Measurements from ENCODE around the gene KIAA1217. TPM values are rescaled to one million over a fixed set of nuclear protein-coding genes. Genes with fewer than 3 reads are reported as not detected.

The KIAA1217 gene
- total RNA-seq, 3 donors from 2014 or later (not counting 1 experiment from before 2014, with no cell fraction given), result not detected

DNA sequence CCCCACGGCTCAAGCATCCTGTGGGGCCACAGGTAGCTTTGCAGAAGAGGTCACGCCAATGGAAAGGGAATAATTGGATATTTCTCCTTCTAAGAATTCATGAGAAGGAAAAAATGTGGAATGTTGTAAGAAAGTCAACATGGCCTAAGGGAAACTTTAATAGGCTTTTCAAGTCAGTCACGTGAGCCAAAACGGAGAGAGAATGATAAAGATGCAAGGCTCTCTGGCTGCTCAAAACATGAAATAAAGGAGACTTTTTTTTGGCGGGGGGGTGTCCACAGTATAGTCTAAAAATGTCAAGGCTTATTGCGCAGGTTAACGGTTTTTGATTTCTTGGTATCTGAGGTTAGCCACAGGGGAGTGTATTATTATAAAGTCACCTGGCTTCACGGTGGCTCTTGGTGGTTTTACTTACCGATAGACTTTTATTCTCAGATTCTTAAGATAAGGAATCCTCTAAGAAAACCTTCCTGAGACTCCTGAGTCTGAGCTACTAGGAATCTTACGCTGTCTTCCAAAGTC, 366.6 kb downstream of the KIAA1217 start:
- no peak overlapping the region for H3K4me3 ChIP-seq (ENCODE audit: low read length)
- H3K9me3 ChIP-seq (ENCODE audit: control insufficient read depth, insufficient read depth, low read length), result no peaks in the 10 kb centered on the region
- no peak overlapping the region for H3K27ac Mint-ChIP-seq
- TF ChIP-seq, protein P1, sequence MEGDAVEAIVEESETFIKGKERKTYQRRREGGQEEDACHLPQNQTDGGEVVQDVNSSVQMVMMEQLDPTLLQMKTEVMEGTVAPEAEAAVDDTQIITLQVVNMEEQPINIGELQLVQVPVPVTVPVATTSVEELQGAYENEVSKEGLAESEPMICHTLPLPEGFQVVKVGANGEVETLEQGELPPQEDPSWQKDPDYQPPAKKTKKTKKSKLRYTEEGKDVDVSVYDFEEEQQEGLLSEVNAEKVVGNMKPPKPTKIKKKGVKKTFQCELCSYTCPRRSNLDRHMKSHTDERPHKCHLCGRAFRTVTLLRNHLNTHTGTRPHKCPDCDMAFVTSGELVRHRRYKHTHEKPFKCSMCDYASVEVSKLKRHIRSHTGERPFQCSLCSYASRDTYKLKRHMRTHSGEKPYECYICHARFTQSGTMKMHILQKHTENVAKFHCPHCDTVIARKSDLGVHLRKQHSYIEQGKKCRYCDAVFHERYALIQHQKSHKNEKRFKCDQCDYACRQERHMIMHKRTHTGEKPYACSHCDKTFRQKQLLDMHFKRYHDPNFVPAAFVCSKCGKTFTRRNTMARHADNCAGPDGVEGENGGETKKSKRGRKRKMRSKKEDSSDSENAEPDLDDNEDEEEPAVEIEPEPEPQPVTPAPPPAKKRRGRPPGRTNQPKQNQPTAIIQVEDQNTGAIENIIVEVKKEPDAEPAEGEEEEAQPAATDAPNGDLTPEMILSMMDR (IDR thresholded peaks at IDR 0.05), result no peak
- H3K4me1 Mint-ChIP-seq, result peaks cover 0 to 10% of the 10 kb centered on the region in 2 donors
- WGBS (ENCODE audit: insufficient coverage), result 60% methylated on average over 10 of the region's 10 CpGs
- no peaks in the 10 kb centered on the region for H3K36me3 Mint-ChIP-seq
- H3K4me1 ChIP-seq (ENCODE audit: control insufficient read depth, insufficient read depth, low read length), result no peaks in the 10 kb centered on the region
- ATAC-seq (no peak), DNase-seq (no peak)
- no peak overlapping the region for H3K27ac ChIP-seq (ENCODE audit: low read length)
- peaks cover 12 to 40% of the 10 kb centered on the region in 2 donors for H3K27me3 Mint-ChIP-seq (ENCODE audit: low read depth in 2 of 2)
- intact Hi-C loops (cut with micrococcal nuclease), result no loop called here
- H3K27me3 ChIP-seq (ENCODE audit: control insufficient read depth, insufficient read depth, low read length), result no peaks in the 10 kb centered on the region
- H3K36me3 ChIP-seq (ENCODE audit: control insufficient read depth, insufficient read depth, low read length), result no peaks in the 10 kb centered on the region
- no peaks in the 10 kb centered on the region for H3K9me3 Mint-ChIP-seq
- no peak overlapping the region for H3K4me3 Mint-ChIP-seq

DNA sequence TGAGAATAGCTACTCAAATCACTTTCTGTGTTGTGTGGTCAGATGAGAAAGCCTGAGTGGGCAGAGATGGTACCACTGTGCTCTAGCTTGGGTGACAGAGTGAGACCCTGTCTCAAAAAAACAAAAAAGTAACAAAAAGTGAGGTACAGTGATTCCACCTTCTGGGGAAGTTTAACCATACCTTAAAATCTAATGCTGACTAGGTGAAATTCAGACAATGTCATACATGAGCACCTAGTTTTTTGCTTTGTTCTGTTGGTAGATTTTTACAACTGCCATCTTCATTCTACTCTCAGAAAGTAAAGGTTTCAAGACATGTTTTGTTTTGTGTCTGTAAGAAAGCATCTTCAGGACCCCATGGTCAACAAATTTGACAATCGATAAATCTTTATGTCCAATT, 370.5 kb downstream of the KIAA1217 start:
- Histone ChIP-seq H3K9me3 (ENCODE audit: control insufficient read depth, insufficient read depth, low read length) (no peaks in the 10 kb centered on the region), H3K4me3 (ENCODE audit: low read length) (no peak overlapping the region), H3K4me1 (ENCODE audit: control insufficient read depth, insufficient read depth, low read length) (no peaks in the 10 kb centered on the region), H3K27me3 (ENCODE audit: control insufficient read depth, insufficient read depth, low read length) (no peaks in the 10 kb centered on the region), H3K27ac (ENCODE audit: low read length) (no peak overlapping the region), H3K36me3 (ENCODE audit: control insufficient read depth, insufficient read depth, low read length) (no peaks in the 10 kb centered on the region)
- 100% methylated on average over 1 of the region's 1 CpG for WGBS (ENCODE audit: insufficient coverage)
- DNase-seq (no peak), ATAC-seq (no peak)
- intact Hi-C loops (cut with micrococcal nuclease), result no loop called here
- Mint-ChIP-seq H3K9me3 (no peaks in the 10 kb centered on the region), H3K4me3 (no peak overlapping the region), H3K27ac (no peak overlapping the region), H3K27me3 (ENCODE audit: low read depth in 2 of 2) (peaks cover 8 to 21% of the 10 kb centered on the region in 2 donors), H3K4me1 (peaks cover 0 to 10% of the 10 kb centered on the region in 2 donors), H3K36me3 (no peaks in the 10 kb centered on the region)
- TF ChIP-seq, protein P1 (IDR thresholded peaks at IDR 0.05), result no peak

DNA sequence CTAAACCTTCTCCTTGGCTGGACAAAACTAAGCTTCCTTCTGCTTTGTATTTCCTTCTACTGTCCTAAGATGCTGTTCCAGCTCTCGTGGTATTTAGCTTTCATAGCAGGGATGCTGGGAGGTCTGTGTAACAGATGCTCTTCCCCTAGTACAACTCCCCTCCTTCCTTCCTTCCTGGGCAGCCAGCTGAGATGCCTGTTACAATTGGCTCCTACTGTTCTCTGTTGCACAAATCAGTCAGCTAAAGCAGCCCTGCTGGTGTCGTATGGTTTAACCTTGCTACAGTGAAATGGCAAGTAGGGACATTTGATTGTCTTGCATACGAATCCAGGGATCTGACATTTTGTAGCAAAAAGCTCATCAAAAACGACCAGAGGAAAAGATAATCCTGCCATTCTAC, 371.0 kb downstream of the KIAA1217 start:
- Mint-ChIP-seq H3K9me3 (no peaks in the 10 kb centered on the region), H3K4me3 (no peak overlapping the region), H3K4me1 (peaks cover 0 to 10% of the 10 kb centered on the region in 2 donors), H3K27me3 (ENCODE audit: low read depth in 2 of 2) (peaks cover 4 to 17% of the 10 kb centered on the region in 2 donors), H3K27ac (no peak overlapping the region), H3K36me3 (no peaks in the 10 kb centered on the region)
- Histone ChIP-seq H3K36me3 (ENCODE audit: control insufficient read depth, insufficient read depth, low read length) (no peaks in the 10 kb centered on the region), H3K27ac (ENCODE audit: low read length) (no peak overlapping the region), H3K4me3 (ENCODE audit: low read length) (no peak overlapping the region), H3K9me3 (ENCODE audit: control insufficient read depth, insufficient read depth, low read length) (no peaks in the 10 kb centered on the region), H3K27me3 (ENCODE audit: control insufficient read depth, insufficient read depth, low read length) (no peaks in the 10 kb centered on the region), H3K4me1 (ENCODE audit: control insufficient read depth, insufficient read depth, low read length) (no peaks in the 10 kb centered on the region)
- WGBS (ENCODE audit: insufficient coverage), result 57% methylated on average over 4 of the region's 4 CpGs
- ATAC-seq, result no peak
- intact Hi-C loops (cut with micrococcal nuclease), result no loop called here
- TF ChIP-seq, protein P1 (IDR thresholded peaks at IDR 0.05), result no peak
- DNase-seq, result no peak

DNA sequence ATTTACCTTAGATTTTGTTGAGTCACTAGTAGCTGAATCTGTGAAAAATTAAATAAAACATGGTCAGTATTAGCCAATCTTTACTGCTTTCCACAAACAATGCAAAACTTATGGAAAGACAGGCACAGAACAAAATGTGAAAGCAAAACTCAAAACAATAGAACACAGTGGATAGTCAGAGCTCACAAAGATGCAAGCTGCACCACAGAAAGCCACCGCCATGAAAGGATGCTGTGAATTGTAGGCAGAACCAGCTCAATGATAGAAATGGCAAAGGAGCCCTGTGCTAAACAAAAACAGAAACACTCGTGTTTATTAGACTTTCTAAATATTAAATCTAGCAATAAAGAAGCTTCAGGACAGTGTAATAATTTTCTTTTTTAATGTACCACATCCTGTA, 380.3 kb downstream of the KIAA1217 start:
- H3K36me3 ChIP-seq (ENCODE audit: control insufficient read depth, insufficient read depth, low read length), result peaks cover 9% of the 10 kb centered on the region
- 100% methylated on average over 1 of the region's 2 CpGs for WGBS (ENCODE audit: insufficient coverage)
- peaks cover 42% of the 10 kb centered on the region for H3K36me3 Mint-ChIP-seq

More for the DNA sequence above, 380.3 kb downstream of the KIAA1217 start:
- TF ChIP-seq, protein P1 (IDR thresholded peaks at IDR 0.05), result no peak
- no peaks in the 10 kb centered on the region for H3K9me3 Mint-ChIP-seq
- Histone ChIP-seq H3K4me1 (ENCODE audit: control insufficient read depth, insufficient read depth, low read length) (no peaks in the 10 kb centered on the region), H3K9me3 (ENCODE audit: control insufficient read depth, insufficient read depth, low read length) (no peaks in the 10 kb centered on the region), H3K27ac (ENCODE audit: low read length) (no peak overlapping the region), H3K27me3 (ENCODE audit: control insufficient read depth, insufficient read depth, low read length) (no peaks in the 10 kb centered on the region), H3K4me3 (ENCODE audit: low read length) (no peak overlapping the region)
- H3K4me3 Mint-ChIP-seq, result no peak overlapping the region
- DNase-seq, result no peak
- no peak for ATAC-seq
- H3K27ac Mint-ChIP-seq, result no peak overlapping the region
- H3K4me1 Mint-ChIP-seq, result no peaks in the 10 kb centered on the region
- no peaks in the 10 kb centered on the region for H3K27me3 Mint-ChIP-seq (ENCODE audit: low read depth in 2 of 2)
- intact Hi-C loops (cut with micrococcal nuclease), result no loop called here
